Body of pancreas (tissue), 4 donors: ENCODE measurements around the gene AK2. TPM values are rescaled to one million over a fixed set of nuclear protein-coding genes. Genes with fewer than 3 reads are reported as not detected.

Source experiments
- ATAC-seq: fragments of 150-250 bp; one replicate; pipeline ENCODE4 v1.9.1; 2016
- DNase-seq, 4 donors: peaks; one replicate each; pipeline ENCODE4 v3.0.0-alpha.2; 2019
- H3K27ac ChIP-seq, 4 donors: fragments of 200-600 bp; sonication (generic); 1 replicate in 3 of 4; 2 replicates in 1 of 4; pipeline versions ENCODE4 v1.5.1 to v1.6.1; 2016 to 2019; ENCODE audit warnings: mild to moderate bottlenecking in 1 of 4, mixed read lengths in 1 of 4, moderate library complexity in 1 of 4
- H3K27me3 ChIP-seq, 2 donors: fragments of 200-600 bp; sonication (generic); one replicate each; pipeline ENCODE4 v1.6.0; 2016; ENCODE audit warnings: mild to moderate bottlenecking in 1 of 2
- H3K36me3 ChIP-seq, 2 donors: fragments of 200-600 bp; sonication (generic); replicated peaks in 1 of 2; 2 replicates each; pipeline ENCODE4 v1.5.1; 2016; ENCODE audit warnings: low read depth in 2 of 2; ENCODE audit not compliant: insufficient read depth in 1 of 2
- H3K4me1 ChIP-seq: fragments of 200-600 bp; sonication (generic); one replicate; pipeline ENCODE4 v1.6.0; 2016
- H3K4me3 ChIP-seq, 2 donors: fragments of 200-600 bp; sonication (generic); 1 replicate in 1 of 2; 2 replicates in 1 of 2; pipeline ENCODE4 v1.5.1; 2016 to 2019
- H3K9me3 ChIP-seq, 3 donors: fragments of 200-600 bp; sonication (generic); 1 replicate in 2 of 3; 2 replicates in 1 of 3; pipeline ENCODE4 v1.5.1; 2016
- POLR2A ChIP-seq, 3 donors: fragments of 450-650 bp; IDR thresholded peaks; one replicate each; pipeline ENCODE4 v1.6.1; 2016; ENCODE audit warnings: antibody characterized with exemption in 3 of 3, mild to moderate bottlenecking in 2 of 3
- WGBS, 2 donors: methylation state at CpG; one replicate each; pipeline ENCODE4 v1.1.5; 2017; 5-methylcytosine and 5-hydroxymethylcytosine counted together
- intact Hi-C: fragments of 100-400 bp; cut with DNase I; formaldehyde crosslinking; loops from one replicate; pipeline ENCODE4 v1.15.1; 2023
- total RNA-seq, 2 donors: library from RNA; depleted of rRNA; stranded (reverse); fragments of >200 nt; gene quantifications; one replicate each; pipeline ENCODE4 v1.1.0, GENCODE V29; 2016
- TF ChIP-seq, protein P1 (sequence below), 7 experiments: fragments of 450-650 bp in 4 of 7; fragments of 200-600 bp in 3 of 7; sonication (generic) in 3 of 7; IDR thresholded peaks; one replicate each; pipeline ENCODE4 v1.5.1; 2016 to 2019; ENCODE audit warnings: antibody characterized with exemption in 7 of 7

AK2 gene
- total RNA-seq, 2 donors from 2014 or later, result 76.8 to 533 TPM

DNA sequence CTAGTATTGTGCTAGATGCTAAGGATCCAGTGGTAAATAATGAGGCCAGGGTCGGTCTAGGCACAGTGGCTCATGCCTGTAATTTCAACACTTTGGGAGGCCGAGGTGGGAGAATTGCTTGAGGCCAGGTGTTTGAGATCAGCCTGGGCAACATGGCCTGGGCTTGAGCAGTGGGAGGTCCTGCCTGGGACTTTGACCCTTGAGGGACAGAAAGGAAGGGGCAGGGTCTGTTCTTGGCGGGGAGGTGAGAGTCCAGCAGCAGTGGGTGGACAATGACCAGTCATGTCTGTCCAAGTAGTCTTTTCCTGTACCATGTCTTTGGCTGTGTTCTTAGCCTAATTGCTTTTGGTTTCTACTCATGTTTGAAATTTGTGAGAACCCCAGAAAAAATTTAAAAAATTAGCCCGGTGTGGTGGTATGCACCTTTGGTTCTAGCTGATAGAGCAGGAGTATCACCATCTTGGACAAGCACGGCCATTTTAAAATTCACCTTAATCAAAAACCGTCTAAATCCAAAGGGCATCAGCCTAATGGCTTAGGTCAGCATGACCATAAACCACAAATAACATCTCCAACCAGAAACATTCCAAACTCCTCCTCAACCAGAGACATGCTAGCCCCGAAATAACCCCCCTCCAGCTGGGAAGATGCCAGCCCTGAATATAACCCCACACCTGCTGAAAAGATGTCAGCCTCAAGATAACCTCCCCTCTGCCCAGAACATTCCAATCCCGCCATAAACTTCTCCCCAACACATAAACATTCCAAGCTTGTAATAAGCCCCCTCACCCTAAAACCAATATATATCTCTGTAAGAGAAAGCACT, 6.8 kb upstream of the AK2 start:
- WGBS, 2 donors, result 82 to 86% methylated on average over 7 to 8 of the region's 8 CpGs
- no peak for DNase-seq
- intact Hi-C loops, result no loop called here
- TF ChIP-seq POLR2A (IDR thresholded peaks at IDR 0.05), result no peak
- TF ChIP-seq, protein P1, sequence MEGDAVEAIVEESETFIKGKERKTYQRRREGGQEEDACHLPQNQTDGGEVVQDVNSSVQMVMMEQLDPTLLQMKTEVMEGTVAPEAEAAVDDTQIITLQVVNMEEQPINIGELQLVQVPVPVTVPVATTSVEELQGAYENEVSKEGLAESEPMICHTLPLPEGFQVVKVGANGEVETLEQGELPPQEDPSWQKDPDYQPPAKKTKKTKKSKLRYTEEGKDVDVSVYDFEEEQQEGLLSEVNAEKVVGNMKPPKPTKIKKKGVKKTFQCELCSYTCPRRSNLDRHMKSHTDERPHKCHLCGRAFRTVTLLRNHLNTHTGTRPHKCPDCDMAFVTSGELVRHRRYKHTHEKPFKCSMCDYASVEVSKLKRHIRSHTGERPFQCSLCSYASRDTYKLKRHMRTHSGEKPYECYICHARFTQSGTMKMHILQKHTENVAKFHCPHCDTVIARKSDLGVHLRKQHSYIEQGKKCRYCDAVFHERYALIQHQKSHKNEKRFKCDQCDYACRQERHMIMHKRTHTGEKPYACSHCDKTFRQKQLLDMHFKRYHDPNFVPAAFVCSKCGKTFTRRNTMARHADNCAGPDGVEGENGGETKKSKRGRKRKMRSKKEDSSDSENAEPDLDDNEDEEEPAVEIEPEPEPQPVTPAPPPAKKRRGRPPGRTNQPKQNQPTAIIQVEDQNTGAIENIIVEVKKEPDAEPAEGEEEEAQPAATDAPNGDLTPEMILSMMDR (IDR thresholded peaks at IDR 0.05), result no peak
- Histone ChIP-seq H3K9me3 (no peaks in the 10 kb centered on the region), H3K4me1 (no peaks in the 10 kb centered on the region), H3K36me3 (no peaks in the 10 kb centered on the region), H3K4me3 (no peak overlapping the region), H3K27me3 (no peaks in the 10 kb centered on the region), H3K27ac (no peak overlapping the region)
- no peak for ATAC-seq

GRCh38 chr1:33042831-33043230, 6.1 kb upstream of the AK2 start:
- intact Hi-C loops, result no loop called here
- no peak for TF ChIP-seq POLR2A (IDR thresholded peaks at IDR 0.05)
- TF ChIP-seq, protein P1 (IDR thresholded peaks at IDR 0.05), result no peak
- no peaks in the 10 kb centered on the region for H3K27me3 ChIP-seq
- no peak for DNase-seq
- no peaks in the 10 kb centered on the region for H3K9me3 ChIP-seq
- no peak overlapping the region for H3K27ac ChIP-seq
- no peak for ATAC-seq
- WGBS, 2 donors, result 0 to 87% methylated on average over 1 of the region's 1 CpG
- no peaks in the 10 kb centered on the region for H3K4me1 ChIP-seq
- H3K4me3 ChIP-seq, result no peak overlapping the region
- no peaks in the 10 kb centered on the region for H3K36me3 ChIP-seq

- no peak for DNase-seq
- peaks cover 6% of the 10 kb centered on the region for H3K4me1 ChIP-seq
- intact Hi-C loops, result no loop called here
- no peaks in the 10 kb centered on the region for H3K27me3 ChIP-seq
- no peak for ATAC-seq
- no peaks in the 10 kb centered on the region for H3K9me3 ChIP-seq
- no peak overlapping the region for H3K4me3 ChIP-seq
- H3K36me3 ChIP-seq, result no peaks in the 10 kb centered on the region
- 79 to 100% methylated on average over 1 of the region's 1 CpG for WGBS, 2 donors
- TF ChIP-seq, protein P1 (IDR thresholded peaks at IDR 0.05), result no peak
- TF ChIP-seq POLR2A (IDR thresholded peaks at IDR 0.05), result no peak
- no peak overlapping the region for H3K27ac ChIP-seq
These were observed 4.3 kb upstream of the AK2 start for GRCh38 chr1:33041026-33041425.

GRCh38 chr1:33039840-33040239, 3.2 kb upstream of the AK2 start:
- no peak overlapping the region for H3K27ac ChIP-seq
- TF ChIP-seq POLR2A (IDR thresholded peaks at IDR 0.05), result no peak
- TF ChIP-seq, protein P1 (IDR thresholded peaks at IDR 0.05), result no peak
- H3K36me3 ChIP-seq, result no peaks in the 10 kb centered on the region
- H3K27me3 ChIP-seq, result no peaks in the 10 kb centered on the region
- DNase-seq (peak in 1 of 4 donors; percentile 36), ATAC-seq (no peak)
- 63 to 76% methylated on average over 8 of the region's 8 CpGs for WGBS, 2 donors
- no peaks in the 10 kb centered on the region for H3K9me3 ChIP-seq
- no peak overlapping the region for H3K4me3 ChIP-seq
- H3K4me1 ChIP-seq, result peaks cover 18% of the 10 kb centered on the region
- intact Hi-C loops, result no loop called here

- 3 to 8% methylated on average over 5 of the region's 5 CpGs for WGBS, 2 donors
- DNase-seq (no peak), ATAC-seq (no peak)
- Histone ChIP-seq H3K36me3 (no peaks in the 10 kb centered on the region), H3K27ac (peak overlapping the region; percentile 22 to 88 (median 64)), H3K9me3 (no peaks in the 10 kb centered on the region), H3K4me1 (peaks cover 43% of the 10 kb centered on the region), H3K27me3 (no peaks in the 10 kb centered on the region), H3K4me3 (peak overlapping the region; percentile 55 to 78)
- intact Hi-C loops, result no loop called here
- TF ChIP-seq, protein P1 (IDR thresholded peaks at IDR 0.05), result no peak
- no peak for TF ChIP-seq POLR2A (IDR thresholded peaks at IDR 0.05)
These were observed 595 bp downstream of the AK2 start for GRCh38 chr1:33036051-33036525.
